Ovary (tissue), 9 donors: ENCODE data around the gene TSHZ3. TPM values are rescaled to one million over a fixed set of nuclear protein-coding genes. Genes with fewer than 3 reads are reported as not detected.
A peak's percentile ranks its signal among the peaks of the same experiment; 100 is the strongest.

ENCODE experiments used
- DNase-seq, 5 donors: peaks; one replicate each; pipeline ENCODE4 v3.0.0-alpha.2; 2019 to 2020
- H3K27ac ChIP-seq, 2 donors: fragments of 200-600 bp; one replicate each; pipeline versions ENCODE4 v1.5.1 to v1.8.0; 2019 to 2022
- H3K27me3 ChIP-seq: fragments of 200-600 bp; one replicate; pipeline ENCODE4 v1.8.0; 2022
- H3K36me3 ChIP-seq: fragments of 200-600 bp; sonication (generic); one replicate; pipeline ENCODE4 v1.5.1; 2019
- H3K4me1 ChIP-seq: one replicate; pipeline ENCODE4 v1.8.1; 2013; ENCODE audit warnings: mild to moderate bottlenecking, moderate library complexity; ENCODE audit not compliant: insufficient read depth
- H3K4me3 ChIP-seq: fragments of 200-600 bp; sonication (generic); one replicate; pipeline ENCODE4 v1.5.1; 2017
- H3K9me3 ChIP-seq, 2 donors: fragments of 200-600 bp in 1 of 2; sonication (generic) in 1 of 2; one replicate each; pipeline versions ENCODE4 v1.5.1 to v1.8.1; 2013 to 2019; ENCODE audit warnings: mild to moderate bottlenecking in 1 of 2, moderate library complexity in 1 of 2
- CTCF ChIP-seq, 3 donors: fragments of 450-650 bp in 2 of 3; fragments of 200-600 bp in 1 of 3; IDR thresholded peaks; one replicate each; pipeline versions ENCODE4 v1.5.1 to v1.8.0; 2016 to 2022; ENCODE audit warnings: antibody characterized with exemption in 3 of 3, mild to moderate bottlenecking in 1 of 3
- EP300 ChIP-seq: sonication (generic); formaldehyde crosslinking; IDR thresholded peaks from one replicate; pipeline ENCODE4 v1.6.1; 2017; ENCODE audit warnings: antibody characterized with exemption
- POLR2A ChIP-seq: fragments of 450-650 bp; IDR thresholded peaks from one replicate; pipeline ENCODE4 v1.6.1; 2017; ENCODE audit warnings: antibody characterized with exemption, mild to moderate bottlenecking, moderate library complexity
- WGBS, 3 donors: extraction: QIAGEN DNeasy Blood & Tissue Kit in 1 of 3; methylation state at CpG; one replicate each; pipeline versions ENCODE4 v1.1.5 to v1.1.7; 2013 to 2017; 5-methylcytosine and 5-hydroxymethylcytosine counted together
- intact Hi-C, 4 donors: fragments of 100-400 bp; cut with DNase I; formaldehyde crosslinking; loops; one replicate each; pipeline versions ENCODE4 v1.11.0 to v1.15.1; 2022 to 2023
- polyA plus RNA-seq, 2 donors: library from polyadenylated mRNA; stranded (reverse); fragments of 200-250 nt in 1 of 2; fragments of 350-450 nt in 1 of 2; fragmentation: Illumina TruSeq in 1 of 2; extraction: RNeasy Lipid Tissue Mini Kit (QIAGEN cat#74804) in 1 of 2; gene quantifications; one replicate each; pipeline ENCODE4 v1.2.3, GENCODE V29; 2013 to 2014
- total RNA-seq, 7 donors: library from RNA; depleted of rRNA in 2 of 7; stranded (reverse); fragments of >200 nt in 2 of 7; fragmentation: NEBNext Ultra II Directional in 3 of 7; extraction: Animal tissue kit (Norgen Biotek cat#: 25700) in 3 of 7; gene quantifications; one replicate each; pipeline versions ENCODE4 v1.1.0 to v1.2.4, GENCODE V29; 2016 to 2023
- donor health status: DM: no; HTN: no; CAD: no; lungs with moderate emphysema.
- donor health status: DM: no; HTN: no; CAD: no.
- donor health status: Bipolar disorder and iron deficiency.
- donor health status: DM: yes; HTN: yes; CAD: no.
- donor health status: DM: no; HTN: no; CAD: no.
- donor health status: DM: yes; HTN: yes; CAD: no.

The TSHZ3 gene
- total and polyA plus RNA-seq, 9 donors = 23.3 to 107 (median 50.3) TPM

- 87 to 91% (median 90%) methylated on average over 10 of the region's 10 CpGs for WGBS, 3 donors
- intact Hi-C loops = no loop called here
- no peak overlapping the region for H3K27ac ChIP-seq
Measured at GRCh38 chr19:31289381-31289880, 59.8 kb downstream of the TSHZ3 start.

DNA sequence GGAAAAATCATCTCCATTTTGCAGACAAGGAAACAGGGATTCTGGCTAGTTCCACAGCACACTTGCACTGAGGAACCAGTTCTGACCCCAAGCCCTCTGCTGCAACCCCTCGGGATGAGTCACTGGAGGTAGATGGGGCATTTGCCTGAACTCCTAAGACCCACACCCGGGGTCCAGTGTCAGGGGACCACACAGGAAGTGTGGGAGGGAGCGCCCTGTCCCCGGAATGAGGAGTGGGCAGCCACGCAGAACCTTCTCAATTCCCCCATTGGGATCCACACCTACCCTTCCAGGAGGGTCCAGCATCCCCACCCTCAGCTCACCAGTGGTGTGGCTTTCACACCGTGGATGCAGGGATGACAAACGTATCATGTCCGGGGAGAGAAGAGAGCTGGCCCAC, 62.7 kb downstream of the TSHZ3 start:
- H3K27ac ChIP-seq = no peak overlapping the region
- no peak overlapping the region for H3K4me3 ChIP-seq
- H3K9me3 ChIP-seq = no peaks in the 10 kb centered on the region
- no peaks in the 10 kb centered on the region for H3K36me3 ChIP-seq
- TF ChIP-seq EP300 = no peak
- no peak for TF ChIP-seq CTCF (IDR thresholded peaks at IDR 0.05)
- TF ChIP-seq POLR2A = no peak
- intact Hi-C loops = no loop called here
- peaks cover 13% of the 10 kb centered on the region for H3K4me1 ChIP-seq
- H3K27me3 ChIP-seq = no peaks in the 10 kb centered on the region
- 61 to 65% (median 64%) methylated on average over 8 of the region's 8 CpGs for WGBS, 3 donors
- peak in 1 of 5 donors; percentile 19 for DNase-seq

More at GRCh38 chr19:31289381-31289880, 59.8 kb downstream of the TSHZ3 start:
- no peak for DNase-seq
- H3K27me3 ChIP-seq = no peaks in the 10 kb centered on the region
- no peaks in the 10 kb centered on the region for H3K36me3 ChIP-seq
- H3K4me3 ChIP-seq = no peak overlapping the region
- peaks cover 14% of the 10 kb centered on the region for H3K4me1 ChIP-seq
- TF ChIP-seq POLR2A (no peak), CTCF (IDR thresholded peaks at IDR 0.05) (no peak), EP300 (no peak)
- H3K9me3 ChIP-seq = no peaks in the 10 kb centered on the region

DNA sequence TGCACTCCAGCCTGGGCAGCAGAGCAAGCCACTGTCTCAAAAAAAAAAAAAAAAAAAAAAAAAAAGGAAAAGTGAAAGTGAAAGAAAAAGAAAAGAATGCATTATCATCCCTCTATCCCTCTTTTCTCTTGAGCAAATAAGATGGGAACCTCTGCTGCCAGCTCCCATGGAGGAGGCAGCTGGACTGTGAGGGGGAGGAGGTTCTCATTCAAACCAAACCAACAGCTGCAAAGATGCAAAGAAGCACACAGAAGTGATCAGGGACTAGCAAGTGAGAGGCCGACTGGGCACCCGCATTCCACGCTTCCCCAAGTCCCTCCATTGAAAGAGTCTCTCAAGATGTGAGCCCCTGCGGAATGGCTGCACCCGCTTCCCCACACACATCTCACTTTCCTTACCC, 63.5 kb downstream of the TSHZ3 start:
- Histone ChIP-seq H3K9me3 (no peaks in the 10 kb centered on the region), H3K27me3 (no peaks in the 10 kb centered on the region), H3K4me1 (peaks cover 13% of the 10 kb centered on the region), H3K27ac (no peak overlapping the region), H3K36me3 (no peaks in the 10 kb centered on the region), H3K4me3 (peak overlapping the region; percentile 10)
- intact Hi-C loops = no loop called here
- WGBS, 3 donors = 4 to 20% (median 18%) methylated on average over 5 of the region's 5 CpGs
- TF ChIP-seq EP300 = no peak
- TF ChIP-seq POLR2A = no peak
- no peak for TF ChIP-seq CTCF (IDR thresholded peaks at IDR 0.05)
- peak in 4 of 5 donors; percentile 46 to 63 (median 55) for DNase-seq

DNA sequence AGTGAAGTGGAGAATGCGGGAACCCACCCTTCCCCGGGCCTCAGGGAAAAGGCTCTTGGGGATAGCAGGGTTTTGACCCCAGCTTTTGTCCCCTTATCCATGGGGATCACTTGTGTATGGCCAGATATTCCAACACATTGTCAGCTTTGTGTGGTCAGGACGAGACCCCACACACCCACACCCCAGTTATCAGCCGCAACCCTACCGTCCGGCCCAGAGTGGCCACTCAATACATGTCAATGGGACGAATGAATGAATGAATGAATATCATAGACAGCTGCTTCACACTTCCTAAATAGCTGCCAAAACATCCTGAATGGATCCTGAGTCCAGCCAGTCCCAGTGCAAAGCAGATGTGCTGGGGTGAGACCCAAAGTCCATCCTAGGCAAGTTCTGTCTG, 64.6 kb downstream of the TSHZ3 start:
- 92 to 96% (median 94%) methylated on average over 7 of the region's 7 CpGs for WGBS, 3 donors
- DNase-seq = no peak
- Histone ChIP-seq H3K27ac (no peak overlapping the region), H3K9me3 (no peaks in the 10 kb centered on the region), H3K36me3 (no peaks in the 10 kb centered on the region), H3K27me3 (no peaks in the 10 kb centered on the region), H3K4me1 (peaks cover 13% of the 10 kb centered on the region), H3K4me3 (no peak overlapping the region)
- no peak for TF ChIP-seq POLR2A
- no peak for TF ChIP-seq EP300
- TF ChIP-seq CTCF (IDR thresholded peaks at IDR 0.05) = no peak
- intact Hi-C loops = no loop called here
